ENCODE measurements around the gene MUC3A. TPM values are rescaled to one million over a fixed set of nuclear protein-coding genes. Genes with fewer than 3 reads are reported as not detected.
"Not testable (repeated sequence)": the region's sequence is repeated elsewhere in the genome, so short reads cannot be mapped to it uniquely, and the experiment has no call there.

Gene MUC3A
- polyA plus RNA-seq (ENCODE audit: insufficient read length in 4 of 4) = under 1 TPM; 0.04 to 0.57 (median 0.33) TPM

DNA sequence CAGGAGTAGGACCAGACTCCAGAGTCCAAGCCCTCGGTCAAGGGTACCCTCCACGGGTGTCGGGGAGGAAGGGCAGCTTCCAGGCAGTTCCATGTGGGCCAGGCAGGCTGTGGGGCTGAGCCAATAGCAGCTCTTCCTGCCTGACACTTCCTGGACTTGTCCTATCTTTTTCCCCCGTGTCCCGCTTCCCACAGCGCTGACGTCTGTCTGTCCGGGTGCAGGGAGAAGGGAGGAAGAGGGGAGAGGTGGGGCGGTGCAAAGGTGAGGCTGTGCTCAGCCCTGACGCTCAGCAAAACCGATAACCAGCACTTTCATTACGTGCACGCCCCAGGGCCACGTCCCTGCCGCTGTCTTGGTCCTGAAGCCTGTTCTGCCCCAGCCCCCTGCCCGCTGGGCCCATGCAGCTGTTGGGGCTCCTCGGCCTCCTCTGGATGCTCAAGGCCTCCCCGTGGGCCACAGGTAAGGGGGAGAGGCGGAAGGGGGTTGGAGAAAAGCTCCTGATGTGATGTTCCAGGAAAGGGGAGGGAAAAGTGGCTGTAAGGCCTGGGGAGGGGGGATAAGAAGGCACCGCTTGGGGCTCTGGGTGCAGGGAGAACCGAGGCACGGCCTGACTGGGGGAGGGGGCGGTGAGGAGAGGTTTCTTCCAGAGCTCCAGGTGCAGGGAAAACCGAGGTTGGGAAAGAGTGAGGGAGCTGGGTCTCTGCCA, at the start of gene MUC3A:
Gene MUC3A (plus strand): TSS at position 308 of the 706 bp plus-strand sequence. CDS start 91 bp downstream, at position 399.
- no peak for DNase-seq (ENCODE audit: low read depth in 4 of 4, low spot score in 3 of 4)

DNA sequence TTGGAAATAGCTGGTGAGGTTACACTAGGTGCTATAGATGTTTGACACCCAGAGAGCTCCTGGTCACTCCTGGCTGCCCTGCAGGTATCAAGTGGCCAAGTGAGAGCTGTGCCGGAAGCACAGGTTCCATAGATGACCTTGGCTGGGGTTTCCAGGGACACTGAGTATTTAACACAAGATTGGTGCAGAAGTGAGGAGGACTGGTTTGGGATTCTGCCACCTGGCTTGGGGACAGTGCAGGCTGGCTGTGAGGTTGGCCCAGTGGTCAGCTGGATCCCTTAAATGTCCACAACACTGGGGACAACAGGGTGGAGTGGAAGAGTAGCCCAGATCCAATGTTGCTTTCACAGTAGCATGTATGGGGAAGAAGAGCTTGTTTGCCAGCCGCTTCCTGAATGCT, 48.4 kb upstream of the MUC3A start:
- DNase-seq (ENCODE audit: low read depth in 4 of 4, low spot score in 3 of 4) = no peak

- DNase-seq (ENCODE audit: low read depth in 4 of 4, low spot score in 3 of 4) = no peak
These were observed 47.4 kb upstream of the MUC3A start for GRCh38 chr7:100901921-100902332.

- no peak for DNase-seq (ENCODE audit: low read depth in 4 of 4, low spot score in 3 of 4)
These were observed 46.7 kb upstream of the MUC3A start for GRCh38 chr7:100902638-100903037.

DNA sequence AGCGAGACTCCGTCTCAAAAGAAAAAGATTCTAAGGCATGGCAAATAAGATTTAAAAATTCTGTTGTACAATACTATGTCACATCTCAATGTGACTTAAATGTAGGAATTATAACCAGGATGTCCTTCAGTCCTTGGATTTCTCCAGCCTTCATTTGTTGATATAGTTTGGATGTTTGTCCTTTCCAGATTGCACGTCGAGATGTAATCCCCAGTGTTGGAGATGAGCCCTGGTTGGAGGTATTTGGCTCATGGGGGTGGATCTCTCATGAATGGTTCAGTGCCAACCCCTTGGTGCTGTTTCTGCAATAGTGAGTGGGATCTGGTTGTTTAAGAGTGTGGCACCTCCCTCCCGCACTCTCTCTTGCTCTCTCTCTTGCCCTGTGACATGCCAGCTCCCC, 40.8 kb upstream of the MUC3A start:
- DNase-seq (ENCODE audit: low read depth in 4 of 4, low spot score in 3 of 4) = no peak

- DNase-seq (ENCODE audit: low read depth in 4 of 4, low spot score in 3 of 4) = not testable (repeated sequence)
These were observed 38.9 kb upstream of the MUC3A start for GRCh38 chr7:100910443-100910842.

- DNase-seq (ENCODE audit: low read depth in 4 of 4, low spot score in 3 of 4) = no peak
These were observed 37.9 kb upstream of the MUC3A start for GRCh38 chr7:100911484-100911883.

DNA sequence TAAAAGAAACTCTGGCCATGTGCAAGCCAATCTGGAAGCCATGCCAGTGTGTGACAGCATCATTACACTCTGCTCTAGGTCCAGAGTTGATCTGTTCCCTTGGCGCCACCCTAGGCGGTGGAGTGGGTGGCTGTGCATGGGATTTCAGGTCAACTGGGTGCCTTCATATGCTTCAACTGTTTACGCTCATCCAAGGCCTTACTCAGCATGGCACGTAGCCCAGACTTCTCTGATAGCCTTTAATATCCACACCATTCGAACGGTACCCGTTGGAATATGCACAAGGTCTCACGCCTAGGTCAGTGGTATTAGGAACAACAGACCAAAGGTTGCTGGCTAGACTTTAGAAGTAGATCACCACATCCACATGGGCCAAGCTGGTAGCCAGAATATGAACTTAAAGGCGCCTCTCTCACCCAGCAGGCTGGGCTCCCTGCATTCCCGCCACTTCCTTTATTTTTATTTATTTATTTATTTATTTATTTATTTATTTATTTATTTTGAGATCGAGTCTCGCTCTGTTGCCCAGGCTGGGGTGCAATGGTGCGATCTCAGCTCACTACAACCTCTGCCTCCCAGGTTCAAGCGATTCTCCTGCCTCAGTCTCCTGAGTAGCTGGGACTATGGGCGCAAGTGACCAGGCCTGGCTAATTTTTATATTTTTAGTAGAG, 35.0 kb upstream of the MUC3A start:
- no peak for DNase-seq (ENCODE audit: low read depth in 4 of 4, low spot score in 3 of 4)

DNA sequence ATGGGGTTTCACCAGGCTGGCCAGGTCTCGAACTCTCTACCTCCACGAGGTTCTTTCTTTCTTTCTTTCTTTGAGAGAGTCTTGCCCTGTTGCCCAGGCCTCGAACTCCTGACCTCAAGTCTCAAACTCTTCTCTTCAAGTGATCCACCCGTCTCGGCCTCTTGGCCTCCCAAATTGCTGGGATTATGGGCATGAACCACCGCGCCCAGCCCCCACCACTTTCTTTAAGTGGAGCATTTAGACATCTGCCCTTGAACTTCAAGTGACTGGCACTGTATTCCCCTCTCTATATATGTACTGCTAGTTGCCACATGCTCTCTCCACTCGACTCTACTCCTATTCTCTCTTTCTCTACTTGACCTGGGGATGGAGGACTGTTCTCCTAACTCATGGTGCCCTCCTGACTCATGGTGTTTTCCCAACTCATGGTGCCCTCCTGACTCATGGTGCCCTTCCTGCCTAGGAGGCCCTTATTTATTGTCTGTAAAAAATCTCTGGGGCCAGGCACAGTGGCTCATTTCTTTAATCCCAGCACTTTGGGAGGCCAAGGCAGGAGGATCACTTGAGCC, 34.4 kb upstream of the MUC3A start:
- no peak for DNase-seq (ENCODE audit: low read depth in 4 of 4, low spot score in 3 of 4)

DNA sequence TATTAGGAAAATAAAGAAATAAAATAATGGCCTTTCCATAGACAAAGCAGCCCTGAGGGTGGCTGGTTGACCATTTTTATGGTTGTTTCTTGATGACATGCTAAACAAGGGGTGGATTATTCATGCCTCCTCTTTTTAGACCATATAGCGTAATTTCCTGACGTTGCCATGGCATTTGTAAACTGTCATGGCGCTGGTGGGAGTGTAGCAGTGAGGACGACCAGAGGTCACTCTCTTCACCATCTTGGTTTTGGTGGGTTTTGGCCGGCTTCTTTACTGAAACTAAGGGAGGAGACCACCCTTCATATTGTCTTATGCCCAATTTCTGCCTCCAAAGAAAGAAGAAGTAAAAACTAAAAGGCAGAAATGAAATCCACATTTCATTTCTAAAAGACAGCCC, 30.0 kb upstream of the MUC3A start:
- DNase-seq (ENCODE audit: low read depth in 4 of 4, low spot score in 3 of 4) = not testable (repeated sequence)

GRCh38 chr7:100919779-100920437, 29.4 kb upstream of the MUC3A start:
- DNase-seq (ENCODE audit: low read depth in 4 of 4, low spot score in 3 of 4) = not testable (repeated sequence)

DNA sequence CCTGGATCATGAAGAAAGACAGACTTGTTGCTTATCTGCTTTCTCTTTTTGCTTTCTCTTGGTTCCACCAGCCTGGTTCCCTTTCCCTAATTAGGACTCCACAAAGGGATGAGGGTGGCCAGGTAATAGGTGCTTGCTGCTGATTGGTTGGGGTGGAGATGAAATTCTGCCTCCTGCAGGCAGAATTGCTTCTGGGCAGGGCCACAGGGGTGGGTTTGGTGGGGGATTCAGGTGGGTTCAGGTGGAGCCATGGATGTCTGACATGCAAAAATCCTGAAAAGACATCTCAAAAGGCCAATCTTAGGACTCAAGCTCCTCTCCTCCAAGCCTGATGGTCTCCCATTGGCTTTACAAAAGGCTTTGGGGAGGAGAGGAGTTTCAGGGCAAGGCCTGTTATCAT, 28.3 kb upstream of the MUC3A start:
- no peak for DNase-seq (ENCODE audit: low read depth in 4 of 4, low spot score in 3 of 4)

DNA sequence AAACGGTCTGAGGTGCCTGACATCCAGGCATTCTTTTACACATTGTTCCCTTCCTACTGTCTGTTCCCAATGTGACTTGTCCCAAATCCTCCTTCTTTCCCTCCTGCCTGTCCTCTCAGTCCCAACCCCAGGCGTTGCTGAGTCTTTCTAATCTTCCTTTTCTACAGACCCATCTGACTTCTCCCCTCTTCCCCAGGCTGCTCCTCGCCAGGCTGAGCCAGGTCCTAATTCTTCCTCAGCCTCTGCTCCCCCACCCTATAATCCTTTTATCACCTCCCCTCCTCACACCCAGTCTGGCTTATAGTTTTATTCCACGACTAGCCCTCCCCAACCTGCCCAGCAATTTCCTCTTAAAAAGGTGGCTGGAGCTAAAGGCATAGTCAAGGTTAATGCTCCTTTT, 25.7 kb upstream of the MUC3A start:
- DNase-seq (ENCODE audit: low read depth in 4 of 4, low spot score in 3 of 4) = not testable (repeated sequence)

GRCh38 chr7:100929808-100930174, 19.5 kb upstream of the MUC3A start:
- no peak for DNase-seq (ENCODE audit: low read depth in 4 of 4, low spot score in 3 of 4)

DNA sequence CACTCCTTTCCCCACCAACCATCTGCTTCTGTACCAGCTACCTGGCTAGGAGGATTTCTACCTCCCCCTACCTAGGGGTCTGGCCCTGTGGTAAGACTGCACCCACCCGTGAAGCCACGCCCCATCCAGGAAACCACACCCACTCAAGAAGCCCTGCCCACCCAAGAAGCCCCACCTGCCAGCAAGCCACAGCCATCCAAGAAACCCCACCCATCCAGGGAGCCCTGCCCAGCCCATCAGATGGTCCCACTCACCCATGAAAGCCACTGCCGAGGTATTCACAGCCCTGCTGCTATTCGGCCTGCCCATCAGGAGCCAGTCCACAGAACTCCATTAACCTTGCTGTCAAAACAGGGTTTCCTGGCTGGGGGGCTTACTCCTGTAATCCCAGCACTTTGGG, 15.6 kb upstream of the MUC3A start:
- DNase-seq (ENCODE audit: low read depth in 4 of 4, low spot score in 3 of 4) = no peak

DNA sequence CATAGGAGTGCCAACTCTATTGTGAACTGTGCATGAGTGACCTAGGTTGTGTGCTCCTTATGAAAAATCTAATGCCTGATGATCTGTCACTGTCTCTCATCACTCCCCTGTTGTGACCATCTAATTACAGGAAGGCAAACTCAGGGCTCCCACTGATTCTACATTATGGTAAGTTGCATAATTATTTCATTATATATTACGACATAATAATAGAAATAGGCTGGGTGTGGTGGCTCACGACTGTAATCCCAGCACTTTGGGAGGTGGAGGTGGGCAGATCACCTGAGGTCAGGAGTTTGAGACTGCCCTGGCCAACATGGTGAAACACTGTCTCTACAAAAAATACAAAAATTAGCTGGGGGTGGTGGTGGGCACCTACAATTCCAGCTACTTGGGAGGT, 14.0 kb upstream of the MUC3A start:
- DNase-seq (ENCODE audit: low read depth in 4 of 4, low spot score in 3 of 4) = not testable (repeated sequence)

DNA sequence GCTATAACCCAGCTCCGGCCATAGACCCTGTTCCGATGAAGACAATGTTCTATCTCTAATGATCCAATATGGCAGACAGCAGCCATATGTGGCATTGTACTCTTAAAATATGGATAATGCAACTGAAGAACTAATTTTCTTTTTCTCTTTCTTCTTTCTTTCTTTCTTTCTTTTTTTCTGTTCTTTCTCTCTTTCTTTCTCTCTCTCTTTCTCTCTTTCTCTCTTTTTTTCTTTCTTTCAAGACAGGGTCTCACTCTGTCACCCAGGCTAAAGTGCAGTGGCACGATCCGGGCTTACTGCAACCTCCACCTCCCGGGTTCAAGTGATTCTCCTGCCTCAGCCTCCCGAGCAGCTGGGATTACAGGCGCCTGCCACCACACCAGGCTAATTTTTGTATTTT, 13.2 kb upstream of the MUC3A start:
- not testable (repeated sequence) for DNase-seq (ENCODE audit: low read depth in 4 of 4, low spot score in 3 of 4)

- no peak for DNase-seq (ENCODE audit: low read depth in 4 of 4, low spot score in 3 of 4)
These were observed 7.1 kb upstream of the MUC3A start for GRCh38 chr7:100942045-100942774.

DNA sequence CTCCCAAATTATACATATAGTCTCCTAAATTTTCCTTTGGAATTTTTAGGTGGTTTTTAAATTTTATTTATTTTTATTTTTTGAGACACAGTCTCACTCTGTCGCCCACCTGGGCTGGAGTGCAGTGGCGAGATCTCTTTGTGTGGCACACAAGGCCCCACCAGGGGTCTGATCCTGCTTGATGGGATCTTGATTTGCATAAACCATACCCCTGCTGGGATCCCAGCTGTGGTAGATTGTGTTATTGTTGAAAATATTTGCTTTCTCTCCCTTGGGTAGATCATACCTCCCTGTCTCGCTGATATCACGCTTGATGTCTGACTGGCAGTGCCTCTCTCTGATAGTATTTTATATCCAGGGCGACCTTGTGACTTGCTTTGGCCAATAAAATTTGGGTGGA, 5.6 kb upstream of the MUC3A start:
- DNase-seq (ENCODE audit: low read depth in 4 of 4, low spot score in 3 of 4) = no peak

- DNase-seq (ENCODE audit: low read depth in 4 of 4, low spot score in 3 of 4) = no peak
These were observed 5.2 kb upstream of the MUC3A start for GRCh38 chr7:100944138-100944537.

GRCh38 chr7:100946111-100946510, 3.2 kb upstream of the MUC3A start:
- no peak for DNase-seq (ENCODE audit: low read depth in 4 of 4, low spot score in 3 of 4)

Measured in left renal pelvis (tissue), 4 donors.